IPS DF 4.7 (cell line): Measurements from ENCODE around the gene MYOT.

Experiments used
- DNase-seq: peaks from one replicate; pipeline ENCODE4 v3.0.0-alpha.2; 2013; ENCODE audit warnings: low spot score; ENCODE audit errors: extremely low read depth

The MYOT gene

DNA sequence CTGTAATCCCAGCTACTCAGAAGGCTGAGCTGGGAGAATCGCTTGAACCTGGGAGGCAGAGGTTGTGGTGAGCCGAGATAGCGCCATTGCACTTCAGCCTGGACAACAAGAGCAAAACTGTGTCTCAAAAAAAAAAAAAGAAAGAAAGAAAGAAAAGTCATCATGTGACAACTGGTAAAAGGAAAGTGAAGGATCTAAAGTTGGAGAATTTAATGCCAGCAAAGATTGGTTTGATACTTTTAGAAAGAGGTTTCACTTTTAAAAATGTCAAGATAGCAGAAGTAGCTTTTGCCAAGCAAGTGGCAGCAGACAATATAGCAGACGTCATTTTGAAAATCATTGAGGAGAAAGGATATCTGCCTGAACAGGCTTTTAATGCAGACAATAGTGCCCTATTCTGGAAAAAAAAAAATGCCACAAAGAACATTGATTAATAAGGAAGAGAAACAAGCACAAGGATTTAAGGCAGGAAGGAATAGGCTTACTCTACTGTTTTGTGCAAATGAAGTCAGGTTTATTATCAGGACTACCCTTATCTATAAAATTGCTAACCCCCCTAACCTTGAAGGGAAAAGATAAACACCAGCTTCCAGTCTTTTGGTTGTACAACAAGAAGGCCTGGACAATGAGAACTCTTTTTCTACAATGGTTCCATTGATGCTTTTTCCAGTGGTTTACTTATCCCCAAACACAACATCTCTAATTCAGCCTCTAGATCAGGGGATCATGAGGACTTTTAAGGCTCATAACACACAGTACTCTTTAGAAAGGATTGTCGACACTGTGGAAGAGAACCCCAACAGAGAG, 33.6 kb downstream of the MYOT start:
- DNase-seq = no peak

DNA sequence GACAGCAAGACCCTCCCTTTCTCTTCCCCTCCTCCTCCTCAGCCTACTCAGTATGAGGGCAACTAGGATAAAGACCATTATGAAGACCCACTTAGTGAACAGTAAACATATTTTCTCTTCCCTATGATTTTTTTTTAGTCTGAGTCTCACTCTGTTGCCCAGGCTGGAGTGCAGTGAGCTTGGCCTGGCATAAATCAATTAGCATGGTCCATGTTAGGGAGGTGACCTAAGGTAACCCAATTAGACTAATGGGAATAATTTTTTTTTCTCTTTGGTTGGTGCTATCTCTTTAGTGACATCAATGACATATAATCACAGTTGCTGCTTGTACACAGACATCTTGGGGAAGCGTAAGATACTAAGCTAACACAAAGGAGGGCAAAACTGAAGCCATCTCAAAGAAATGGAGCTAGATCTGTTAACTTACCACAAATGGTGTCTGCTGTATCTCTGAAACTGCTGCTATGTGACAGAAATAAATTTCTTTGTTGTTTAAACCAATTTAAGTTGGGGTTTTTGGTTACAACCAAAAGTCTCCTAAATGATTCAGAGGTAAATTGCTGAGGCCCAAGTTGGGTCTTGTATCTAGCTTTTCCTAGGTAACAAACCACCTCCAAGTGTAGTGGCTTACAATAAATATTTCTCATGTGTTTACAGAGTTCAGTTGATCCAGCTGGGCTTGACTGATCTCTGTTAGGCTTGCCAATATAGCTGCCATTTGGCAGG, 34.9 kb downstream of the MYOT start:
- DNase-seq = no peak

DNA sequence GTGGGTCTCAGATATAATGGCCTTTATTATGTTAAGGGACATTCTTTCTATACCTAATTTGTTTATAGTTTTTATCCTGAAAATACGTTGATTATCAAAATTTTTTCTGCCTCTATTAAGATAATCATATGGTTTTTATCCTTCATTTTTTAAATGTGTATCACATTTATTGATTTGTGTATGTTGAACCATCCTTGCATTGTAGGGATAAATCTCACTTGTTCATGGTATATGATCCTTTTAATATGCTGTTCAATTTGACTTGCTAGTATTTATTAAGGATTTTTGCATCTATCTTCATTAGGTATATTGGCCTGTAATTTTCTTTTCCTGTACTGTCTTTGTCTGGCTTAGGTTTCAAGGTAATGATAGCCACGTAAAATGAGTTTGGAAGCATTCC, 47.1 kb downstream of the MYOT start:
- no peak for DNase-seq

DNA sequence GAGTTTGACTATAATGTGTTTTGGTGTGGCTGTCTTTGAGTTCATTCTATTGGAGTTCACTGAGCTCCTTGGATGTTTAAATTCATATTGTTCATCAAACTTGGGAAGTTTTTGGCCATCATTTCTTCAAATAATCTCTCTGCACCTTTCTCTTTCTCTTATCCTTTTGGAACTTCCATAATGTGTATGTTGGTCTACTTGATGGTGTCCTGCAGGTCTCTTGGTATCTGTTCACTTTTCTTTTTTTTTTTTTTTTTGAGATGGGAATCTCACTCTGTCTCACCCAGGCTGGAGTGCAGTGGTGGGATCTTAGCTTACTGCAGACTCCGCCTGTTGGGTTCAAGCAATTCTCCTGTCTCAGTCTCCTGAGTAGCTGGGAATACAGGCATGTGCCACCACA, 49.3 kb downstream of the MYOT start:
- no peak for DNase-seq

DNA sequence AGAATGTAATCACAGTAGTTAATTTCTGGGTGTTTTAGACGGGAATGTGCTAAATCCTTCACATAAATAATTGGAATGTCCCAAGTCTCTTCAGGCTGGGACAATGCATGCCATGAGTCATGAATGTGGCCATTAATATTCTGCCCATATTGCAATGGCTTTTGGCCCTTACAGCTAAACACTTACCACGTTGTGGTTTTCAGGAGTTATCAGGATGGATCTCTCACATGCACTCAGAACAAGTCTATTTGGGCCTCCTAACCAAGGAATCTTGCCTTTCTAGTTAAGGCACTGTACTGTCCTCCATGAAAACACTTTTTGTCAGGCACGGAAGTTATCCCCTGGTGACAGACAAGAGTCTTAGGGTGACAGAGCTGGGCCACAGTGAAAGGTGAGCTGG, 54.3 kb downstream of the MYOT start:
- no peak for DNase-seq

DNA sequence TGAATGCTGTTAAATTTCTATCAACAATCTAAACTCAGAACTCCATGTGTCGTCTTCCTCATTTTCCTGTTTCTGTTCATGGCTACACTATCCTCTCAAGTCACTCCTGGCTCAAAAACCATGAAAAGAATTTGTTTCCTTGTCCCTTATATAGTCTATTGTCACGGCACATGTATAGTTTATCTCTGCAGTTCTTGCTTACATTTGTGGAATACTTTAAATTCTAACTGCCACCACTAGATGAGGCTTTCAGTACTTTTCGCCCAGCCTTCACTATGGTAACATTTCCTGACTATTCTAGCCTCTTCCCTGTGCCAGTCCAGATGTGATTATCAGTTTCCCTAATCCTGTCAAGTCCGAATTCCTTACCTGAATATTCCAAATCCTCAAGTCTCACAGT, 56.2 kb downstream of the MYOT start:
- no peak for DNase-seq

DNA sequence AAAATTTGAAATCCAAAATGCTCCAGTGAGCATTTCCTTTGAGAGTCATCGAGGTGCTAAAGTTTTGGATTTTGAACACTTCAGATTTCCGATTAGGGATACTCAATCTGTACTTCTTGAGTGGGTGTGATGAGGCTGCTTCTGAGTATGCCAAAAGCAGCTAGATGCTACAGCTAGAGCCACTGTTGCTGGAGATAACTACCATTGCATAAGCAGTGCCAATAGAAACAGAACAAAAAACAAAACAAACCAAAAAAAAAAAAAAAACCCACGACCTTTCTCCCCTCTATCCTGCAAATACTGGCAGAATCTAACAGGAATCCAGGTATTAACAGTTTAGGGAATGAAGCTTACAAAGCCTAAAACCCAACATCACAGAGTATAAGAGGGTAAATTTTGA, 65.1 kb downstream of the MYOT start:
- no peak for DNase-seq

DNA sequence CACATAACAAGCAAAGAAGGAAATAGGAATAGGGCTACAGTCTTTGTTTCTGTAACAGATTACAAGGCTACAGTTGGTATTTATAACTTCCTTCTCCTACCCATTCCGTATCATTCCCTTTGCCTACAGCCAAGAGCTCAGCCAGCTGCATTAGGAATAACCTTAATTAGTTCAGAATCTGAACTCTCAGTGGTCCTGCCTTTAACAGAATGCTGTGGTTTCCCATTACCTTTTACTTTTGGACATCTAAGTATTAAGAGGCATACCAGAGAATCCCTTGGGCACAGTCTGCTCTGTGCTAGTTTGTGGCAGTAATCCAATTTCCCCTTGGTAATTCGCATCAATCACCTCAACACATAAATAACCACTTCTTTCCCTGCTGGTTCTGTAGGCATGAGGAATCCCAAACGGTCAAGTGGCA, 65.8 kb downstream of the MYOT start:
- no peak for DNase-seq

DNA sequence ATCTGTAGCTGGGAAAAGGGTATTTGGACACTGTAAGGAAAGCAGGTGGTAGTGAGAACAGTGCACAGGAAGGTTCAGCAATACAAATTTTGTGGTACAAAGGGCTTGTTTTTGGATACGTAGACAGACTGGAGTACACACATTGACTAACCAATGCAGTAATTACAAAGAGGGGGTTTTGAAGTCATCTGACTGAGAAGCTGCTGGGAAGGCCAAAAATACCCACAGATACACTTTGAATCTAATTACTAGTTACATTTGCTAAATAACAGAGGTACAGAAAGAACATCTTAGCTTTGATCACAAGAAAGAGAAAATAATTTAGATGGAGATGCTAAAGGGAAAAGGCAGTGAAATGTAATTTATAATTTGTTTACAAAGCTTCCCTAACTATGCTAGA, 67.5 kb downstream of the MYOT start:
- DNase-seq = no peak

DNA sequence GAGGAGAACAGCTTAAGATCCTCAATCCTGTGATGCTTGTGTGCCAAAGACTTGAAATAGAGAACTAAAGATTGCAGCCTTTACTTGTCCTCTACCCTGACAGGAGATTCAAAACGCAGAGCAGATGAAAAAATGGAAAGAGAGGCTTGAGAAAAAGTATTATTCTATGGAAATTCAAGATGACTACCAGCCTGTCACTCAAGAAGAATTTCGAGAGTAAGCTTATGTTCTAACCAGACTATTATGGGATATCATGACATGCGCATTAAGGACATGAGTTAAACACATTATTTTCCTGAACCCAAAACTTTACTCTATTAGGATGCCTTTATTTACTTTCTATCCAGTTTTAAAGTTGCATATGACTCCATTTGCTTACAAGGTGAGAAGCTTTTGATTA, 68.0 kb downstream of the MYOT start:
- DNase-seq = no peak
